Measurements from ENCODE around the gene TNPO2. TPM values are rescaled to one million over a fixed set of nuclear protein-coding genes. Genes with fewer than 3 reads are reported as not detected.

TNPO2 gene
- total RNA-seq, 4 donors from 2014 or later, result 25.5 to 57.8 (median 43.5) TPM

DNA sequence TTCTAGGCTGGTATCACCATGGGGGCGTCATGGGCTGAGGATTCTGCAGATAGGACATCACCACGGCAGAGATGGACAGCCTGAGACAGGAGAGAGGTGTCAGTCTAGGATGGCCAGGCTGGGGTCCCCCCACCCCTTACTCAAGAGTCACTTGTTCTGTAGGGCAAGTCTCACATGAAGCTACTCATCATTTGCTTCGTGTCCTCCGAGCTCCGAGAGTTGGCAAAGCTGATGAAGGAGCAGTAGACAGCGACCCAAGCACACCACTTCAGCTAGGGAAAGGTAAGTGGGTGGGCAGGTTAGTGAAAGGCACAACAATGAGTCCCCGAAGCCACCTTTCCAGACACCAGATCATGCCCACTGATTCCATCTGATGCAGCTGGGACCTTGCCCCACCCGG, 55.4 kb downstream of the TNPO2 start:
- TF ChIP-seq POLR2A (IDR thresholded peaks at IDR 0.05), result no peak
- TF ChIP-seq, protein P1, sequence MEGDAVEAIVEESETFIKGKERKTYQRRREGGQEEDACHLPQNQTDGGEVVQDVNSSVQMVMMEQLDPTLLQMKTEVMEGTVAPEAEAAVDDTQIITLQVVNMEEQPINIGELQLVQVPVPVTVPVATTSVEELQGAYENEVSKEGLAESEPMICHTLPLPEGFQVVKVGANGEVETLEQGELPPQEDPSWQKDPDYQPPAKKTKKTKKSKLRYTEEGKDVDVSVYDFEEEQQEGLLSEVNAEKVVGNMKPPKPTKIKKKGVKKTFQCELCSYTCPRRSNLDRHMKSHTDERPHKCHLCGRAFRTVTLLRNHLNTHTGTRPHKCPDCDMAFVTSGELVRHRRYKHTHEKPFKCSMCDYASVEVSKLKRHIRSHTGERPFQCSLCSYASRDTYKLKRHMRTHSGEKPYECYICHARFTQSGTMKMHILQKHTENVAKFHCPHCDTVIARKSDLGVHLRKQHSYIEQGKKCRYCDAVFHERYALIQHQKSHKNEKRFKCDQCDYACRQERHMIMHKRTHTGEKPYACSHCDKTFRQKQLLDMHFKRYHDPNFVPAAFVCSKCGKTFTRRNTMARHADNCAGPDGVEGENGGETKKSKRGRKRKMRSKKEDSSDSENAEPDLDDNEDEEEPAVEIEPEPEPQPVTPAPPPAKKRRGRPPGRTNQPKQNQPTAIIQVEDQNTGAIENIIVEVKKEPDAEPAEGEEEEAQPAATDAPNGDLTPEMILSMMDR (IDR thresholded peaks at IDR 0.05), result no peak
- intact Hi-C loops (cut with DNase I), result no loop called here
- H3K36me3 ChIP-seq, result peaks cover 0 to 47% (median 16%) of the 10 kb centered on the region in 3 donors
- H3K4me1 ChIP-seq, result peaks cover 30 to 61% (median 38%) of the 10 kb centered on the region in 3 donors
- 48 to 57% methylated on average over 2 to 8 of the region's 8 CpGs for WGBS, 2 donors
- no peak for DNase-seq
- H3K9me3 ChIP-seq, result no peaks in the 10 kb centered on the region
- peak overlapping the region; percentile 58 to 95 (median 85) for H3K4me3 ChIP-seq
- peak overlapping the region; percentile 85 to 99 (median 96) for H3K27ac ChIP-seq
- no peaks in the 10 kb centered on the region for H3K27me3 ChIP-seq

- WGBS, 2 donors, result 70% methylated on average over 4 of the region's 4 CpGs; no CpG with 5 or more reads in 1 of the 2 donors
- no peak for DNase-seq
- H3K27ac ChIP-seq, result peak overlapping the region in 2 of 4 donors; percentile 97 to 99
- H3K4me1 ChIP-seq, result peaks cover 30 to 61% (median 38%) of the 10 kb centered on the region in 3 donors
- no peaks in the 10 kb centered on the region for H3K9me3 ChIP-seq
- peak overlapping the region in 2 of 4 donors; percentile 82 to 88 for H3K4me3 ChIP-seq
- TF ChIP-seq, protein P1 (IDR thresholded peaks at IDR 0.05), result no peak
- no peak for TF ChIP-seq POLR2A (IDR thresholded peaks at IDR 0.05)
- H3K27me3 ChIP-seq, result no peaks in the 10 kb centered on the region
- intact Hi-C loops (cut with DNase I), result no loop called here
- H3K36me3 ChIP-seq, result peaks cover 0 to 47% (median 16%) of the 10 kb centered on the region in 3 donors
These were observed 55.9 kb downstream of the TNPO2 start for GRCh38 chr19:12667731-12668302.

DNA sequence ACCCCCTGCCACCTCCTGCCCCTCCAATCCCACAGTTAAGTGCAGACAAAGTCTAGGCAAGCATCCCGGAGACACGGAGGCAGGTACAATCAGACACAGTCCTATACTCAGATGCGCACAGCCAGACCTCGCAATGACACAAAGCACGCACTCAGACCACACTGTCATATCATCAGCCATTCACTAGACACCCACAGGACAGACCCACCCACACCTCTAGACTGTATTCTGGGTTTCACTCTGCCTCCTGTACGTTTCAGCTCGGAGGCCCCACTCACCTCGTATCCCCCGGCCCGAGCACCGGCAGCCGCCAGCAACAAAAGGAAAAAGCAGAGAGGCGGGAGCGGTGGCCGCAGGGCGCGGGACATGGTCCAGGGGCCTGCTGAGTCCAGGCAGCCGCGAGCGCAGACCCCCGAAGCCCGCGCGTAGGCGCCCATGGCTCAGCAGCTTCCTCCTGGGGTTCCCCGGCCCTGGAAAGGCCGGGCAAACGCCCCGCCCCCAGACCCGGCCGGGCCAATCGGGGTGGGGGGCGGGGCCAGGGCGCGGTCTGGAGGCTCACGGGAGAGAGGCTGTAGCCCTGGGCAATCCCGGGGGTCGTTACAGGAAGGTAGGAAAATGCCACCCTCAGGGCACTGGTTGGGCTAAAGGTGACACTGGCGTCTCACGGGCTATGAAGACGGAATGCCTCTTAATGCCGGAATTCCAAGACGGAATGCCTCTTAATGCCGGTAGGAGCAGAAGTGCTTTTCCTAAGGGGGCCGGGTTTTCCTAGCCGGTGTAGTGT, 57.3 kb downstream of the TNPO2 start, which contains the start of the genes MAN2B1 and WDR83:
MAN2B1 (minus strand) TSS at position 478 of the 784 bp plus-strand sequence; CDS start at position 437, 41 bp downstream.
WDR83 (plus strand) TSS at position 543 of the 784 bp plus-strand sequence. CDS start 2,984 bp downstream, outside the sequence.
- Histone ChIP-seq H3K27ac (peak within 1 kb of the TSS; percentile 80 to 86 (median 82)), H3K36me3 (peaks cover 0 to 48% (median 21%) of the 10 kb centered on the region in 3 donors), H3K27me3 (no peaks in the 10 kb centered on the region), H3K9me3 (no peaks in the 10 kb centered on the region), H3K4me3 (peak within 1 kb of the TSS; percentile 70 to 93 (median 76)), H3K4me1 (peaks cover 30 to 61% (median 38%) of the 10 kb centered on the region in 3 donors)
- intact Hi-C loops (cut with DNase I), result no loop called here
- DNase-seq, result no peak
- TF ChIP-seq, protein P1 (IDR thresholded peaks at IDR 0.05), result peak in 1 of 6 experiments; percentile 12
- TF ChIP-seq POLR2A (IDR thresholded peaks at IDR 0.05), result peak in 2 of 4 donors; percentile 21 to 34
- 0 to 4% methylated on average over 7 to 8 of the region's 46 CpGs for WGBS, 2 donors

GRCh38 chr19:12665671-12666264, 58.0 kb downstream of the TNPO2 start:
- DNase-seq, result no peak
- Histone ChIP-seq H3K36me3 (peaks cover 0 to 55% (median 26%) of the 10 kb centered on the region in 3 donors), H3K27me3 (no peaks in the 10 kb centered on the region), H3K9me3 (no peaks in the 10 kb centered on the region), H3K4me3 (peak overlapping the region; percentile 70 to 93 (median 76)), H3K27ac (peak overlapping the region in 3 of 4 donors; percentile 80 to 86 (median 83)), H3K4me1 (peaks cover 28 to 57% (median 35%) of the 10 kb centered on the region in 3 donors)
- intact Hi-C loops (cut with DNase I), result no loop called here
- WGBS, 2 donors, result 18 to 22% methylated on average over 7 to 10 of the region's 12 CpGs
- TF ChIP-seq, protein P1 (IDR thresholded peaks at IDR 0.05), result no peak
- TF ChIP-seq POLR2A (IDR thresholded peaks at IDR 0.05), result no peak

Measured in esophagus squamous epithelium (tissue), 5 donors.